ENCODE results near the gene TUBB3. TPM values are rescaled to one million over a fixed set of nuclear protein-coding genes. Genes with fewer than 3 reads are reported as not detected.
"Not testable (repeated sequence)": the region's sequence is repeated elsewhere in the genome, so short reads cannot be mapped to it uniquely, and the experiment has no call there.

Gene TUBB3
- polyA plus RNA-seq (2012; ENCODE audit: insufficient read depth, insufficient read length): 21.3 TPM

DNA sequence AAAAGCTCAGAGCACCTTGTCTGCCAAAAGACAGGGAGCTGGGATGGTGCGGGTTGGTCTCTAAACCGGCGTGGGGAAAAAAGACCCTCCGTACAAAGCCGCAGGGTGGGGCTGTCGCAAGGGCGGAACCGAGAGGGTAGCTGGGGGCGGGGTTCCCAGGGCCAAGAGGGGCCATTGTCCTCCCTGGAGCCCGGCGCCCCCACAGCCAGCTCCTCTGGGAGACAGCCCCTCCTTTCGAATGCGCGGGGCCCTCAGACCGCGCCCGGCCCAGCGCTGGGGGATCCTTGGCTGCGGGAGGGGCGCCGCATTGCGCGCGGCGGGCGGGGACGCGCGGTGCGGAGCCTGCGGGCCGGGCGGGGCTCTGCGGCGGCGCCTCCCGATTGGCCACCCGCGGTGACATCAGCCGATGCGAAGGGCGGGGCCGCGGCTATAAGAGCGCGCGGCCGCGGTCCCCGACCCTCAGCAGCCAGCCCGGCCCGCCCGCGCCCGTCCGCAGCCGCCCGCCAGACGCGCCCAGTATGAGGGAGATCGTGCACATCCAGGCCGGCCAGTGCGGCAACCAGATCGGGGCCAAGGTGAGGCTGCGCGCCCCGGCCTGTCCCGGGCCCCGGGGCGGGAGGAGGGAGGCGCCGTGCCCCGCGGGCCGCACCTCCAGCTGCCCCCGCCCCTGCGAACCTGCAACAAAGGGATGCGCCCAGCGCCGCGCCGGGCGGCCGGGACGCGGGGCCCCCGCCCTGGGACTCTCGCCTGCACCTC is at the start of gene TUBB3:
TSS of gene TUBB3 (plus strand) at position 459 of the 756 bp plus-strand sequence. CDS start at position 519, 60 bp downstream.
- H3K4me3 ChIP-seq (ENCODE audit: low read length): peak within 1 kb of the TSS; percentile 65
- peak; percentile 33 for DNase-seq (ENCODE audit: low read depth, low spot score)

DNA sequence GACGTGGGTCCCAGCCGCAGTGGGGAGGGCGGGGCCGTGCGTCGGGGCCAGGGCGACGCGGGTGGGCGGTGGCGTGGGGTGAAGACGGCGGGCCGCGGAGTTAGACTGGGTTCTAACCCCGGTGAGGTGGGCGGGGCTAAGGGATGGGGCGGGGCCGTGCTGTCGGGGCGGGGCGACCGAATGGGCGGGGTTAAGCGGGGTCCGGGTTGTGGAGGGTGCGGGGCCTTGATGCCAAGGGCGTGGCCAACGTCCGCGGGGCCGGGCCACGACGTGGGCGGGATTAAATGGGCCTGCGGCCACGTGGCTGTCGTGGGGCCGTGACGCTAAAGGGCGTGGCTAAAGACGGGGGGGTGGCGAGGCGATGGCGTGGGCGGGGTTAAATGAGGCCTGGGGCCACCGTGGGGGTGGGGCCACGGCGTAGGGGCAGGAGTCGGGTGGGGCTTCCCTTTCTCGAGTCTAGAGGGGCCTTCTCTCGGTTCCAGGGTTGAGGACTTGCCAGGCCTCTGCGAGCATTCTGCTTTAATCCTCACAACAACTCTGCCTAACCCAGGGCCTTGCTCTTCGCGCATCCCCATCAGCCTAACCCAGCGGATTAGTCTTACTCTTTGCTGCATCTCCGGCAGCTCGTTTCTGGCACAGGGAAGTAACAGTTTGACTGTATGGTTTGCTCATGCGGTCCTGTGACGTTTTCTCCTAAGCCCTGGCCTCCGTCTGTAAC is 49.0 kb upstream of the TUBB3 start:
- DNase-seq (ENCODE audit: low read depth, low spot score): peak; percentile 88
- peak overlapping the region; percentile 74 for H3K4me3 ChIP-seq (ENCODE audit: low read length)

DNA sequence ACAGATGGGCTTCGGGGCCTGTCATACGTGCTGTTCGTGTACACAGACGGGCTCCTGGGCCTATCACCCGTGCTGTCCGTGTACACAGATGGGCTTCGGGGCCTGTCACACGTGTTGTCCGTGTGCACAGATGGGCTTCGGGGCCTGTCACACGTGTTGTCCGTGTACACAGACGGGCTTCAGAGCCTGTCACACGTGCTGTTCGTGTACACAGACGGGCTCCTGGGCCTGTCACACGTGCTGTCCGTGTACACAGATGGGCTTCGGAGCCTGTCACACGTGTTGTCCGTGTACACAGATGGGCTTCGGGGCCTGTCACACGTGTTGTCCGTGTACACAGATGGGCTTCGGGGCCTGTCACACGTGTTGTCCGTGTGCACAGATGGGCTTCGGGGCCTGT is 44.0 kb upstream of the TUBB3 start:
- not testable (repeated sequence) for H3K4me3 ChIP-seq (ENCODE audit: low read length); DNase-seq (ENCODE audit: low read depth, low spot score)

DNA sequence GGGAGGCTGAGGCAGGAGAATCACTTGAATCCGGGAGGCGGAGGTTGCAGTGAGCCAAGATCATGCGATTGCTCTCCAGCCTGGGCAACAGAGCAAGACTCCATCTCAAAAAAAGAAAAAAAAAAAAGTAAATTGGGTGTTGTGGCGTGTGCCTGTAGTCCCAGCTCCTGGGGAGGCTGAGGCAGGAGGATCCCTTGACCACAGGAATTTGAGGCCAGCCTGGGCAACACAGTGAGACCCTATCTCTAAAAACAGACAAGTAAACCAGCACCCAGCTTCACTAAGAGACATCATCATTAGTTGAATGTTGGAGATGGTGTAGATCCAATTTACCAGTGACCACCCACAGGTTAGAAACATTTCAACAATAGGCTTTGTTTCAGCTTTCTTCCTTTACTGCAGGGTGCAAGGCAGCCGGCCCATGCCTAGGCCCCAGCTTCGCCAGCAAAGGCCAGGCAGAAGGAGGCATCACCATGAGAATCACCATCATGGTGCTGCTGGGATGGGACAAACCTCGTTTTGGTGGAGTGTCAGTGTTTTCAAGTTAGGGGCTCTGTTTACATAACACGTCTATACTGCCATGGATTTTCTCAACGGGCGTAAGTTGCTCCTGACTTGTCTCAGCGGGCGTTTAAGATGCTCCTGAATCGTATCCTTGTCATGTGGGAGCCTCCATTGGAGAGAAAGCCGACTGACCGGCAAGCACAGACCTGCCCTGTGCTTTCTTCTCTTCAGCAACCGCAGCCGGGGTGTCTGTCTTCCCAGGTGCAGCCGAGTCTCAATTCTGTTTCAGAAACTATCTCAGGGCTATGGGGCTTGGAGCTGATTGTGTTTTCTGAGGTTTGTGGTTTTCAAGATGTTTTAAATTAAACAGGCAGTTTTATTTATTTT is 42.4 kb upstream of the TUBB3 start:
- H3K4me3 ChIP-seq (ENCODE audit: low read length): no peak overlapping the region
- peak; percentile 39 for DNase-seq (ENCODE audit: low read depth, low spot score)

GRCh38 chr16:89881368-89881730 is 41.8 kb upstream of the TUBB3 start:
- no peak overlapping the region for H3K4me3 ChIP-seq (ENCODE audit: low read length)
- DNase-seq (ENCODE audit: low read depth, low spot score): no peak

GRCh38 chr16:89883346-89884040 is 39.6 kb upstream of the TUBB3 start:
- H3K4me3 ChIP-seq (ENCODE audit: low read length): no peak overlapping the region
- no peak for DNase-seq (ENCODE audit: low read depth, low spot score)

DNA sequence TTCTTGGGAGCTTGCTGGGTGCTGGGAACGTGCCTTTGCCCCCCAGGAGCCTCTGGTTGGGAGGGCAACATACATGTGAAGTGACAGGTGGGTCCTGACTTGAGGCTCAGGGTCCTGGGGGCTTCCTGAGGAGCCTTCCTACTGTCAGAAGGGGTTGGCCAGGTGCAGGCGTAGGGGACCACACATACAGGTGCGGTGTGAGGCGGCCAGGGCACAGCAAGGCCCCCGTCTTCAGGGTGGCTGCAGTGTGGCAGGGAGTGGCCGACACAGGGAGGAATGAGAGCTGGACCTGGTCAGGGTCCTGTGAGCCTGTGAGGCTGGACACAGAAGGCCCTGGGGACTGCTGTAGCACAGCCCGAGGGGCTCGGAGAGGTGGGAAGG is 39.1 kb upstream of the TUBB3 start:
- no peak overlapping the region for H3K4me3 ChIP-seq (ENCODE audit: low read length)
- no peak for DNase-seq (ENCODE audit: low read depth, low spot score)

DNA sequence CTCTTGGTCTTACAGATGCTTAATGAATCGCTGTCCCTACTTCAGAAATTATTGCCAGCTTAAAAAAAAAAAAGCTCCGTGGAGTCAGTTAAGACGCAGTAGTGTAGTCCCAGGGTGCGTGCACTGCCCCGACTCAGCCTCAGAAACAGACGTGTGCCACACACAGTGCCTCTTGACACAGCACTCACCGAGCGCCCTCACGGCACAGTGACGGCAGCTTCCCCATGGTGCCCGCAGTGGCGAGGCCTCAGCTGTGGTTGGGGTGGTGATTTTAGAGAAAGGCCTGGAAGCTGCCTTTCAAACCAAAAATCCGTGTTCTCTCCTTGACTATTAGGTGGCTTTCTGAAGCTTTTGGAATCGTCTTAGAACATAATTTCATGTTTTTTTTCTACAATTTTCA is 35.9 kb upstream of the TUBB3 start:
- no peak overlapping the region for H3K4me3 ChIP-seq (ENCODE audit: low read length)
- DNase-seq (ENCODE audit: low read depth, low spot score): no peak

GRCh38 chr16:89890200-89890599 is 32.9 kb upstream of the TUBB3 start:
- DNase-seq (ENCODE audit: low read depth, low spot score): no peak
- H3K4me3 ChIP-seq (ENCODE audit: low read length): no peak overlapping the region

- DNase-seq (ENCODE audit: low read depth, low spot score): no peak
- no peak overlapping the region for H3K4me3 ChIP-seq (ENCODE audit: low read length)
These were observed 32.1 kb upstream of the TUBB3 start for GRCh38 chr16:89890886-89891657.

GRCh38 chr16:89892055-89892630 is 31.0 kb upstream of the TUBB3 start:
- no peak for DNase-seq (ENCODE audit: low read depth, low spot score)
- no peak overlapping the region for H3K4me3 ChIP-seq (ENCODE audit: low read length)

DNA sequence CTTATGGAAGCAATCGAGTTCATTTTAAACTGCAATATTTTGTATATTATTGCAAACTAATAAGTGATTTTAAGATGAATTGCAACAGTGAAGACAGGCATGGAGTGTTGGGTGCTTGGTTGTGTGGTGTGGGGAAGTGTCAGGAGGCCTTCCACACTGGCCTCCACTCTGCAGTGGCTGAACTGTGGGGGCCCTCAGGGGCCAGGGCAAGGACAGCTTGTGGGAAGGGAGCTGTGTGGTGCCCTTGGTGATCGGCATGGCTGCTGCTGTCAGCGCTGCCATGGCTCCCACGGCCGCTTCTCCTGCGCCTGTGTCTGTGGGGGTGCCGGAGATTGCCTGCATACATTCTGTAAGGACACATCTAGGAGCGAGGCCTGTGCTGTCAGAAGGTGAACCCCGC is 30.5 kb upstream of the TUBB3 start:
- H3K4me3 ChIP-seq (ENCODE audit: low read length): no peak overlapping the region
- no peak for DNase-seq (ENCODE audit: low read depth, low spot score)

GRCh38 chr16:89893642-89894548 is 29.2 kb upstream of the TUBB3 start:
- DNase-seq (ENCODE audit: low read depth, low spot score): no peak
- H3K4me3 ChIP-seq (ENCODE audit: low read length): no peak overlapping the region

- H3K4me3 ChIP-seq (ENCODE audit: low read length): no peak overlapping the region
- DNase-seq (ENCODE audit: low read depth, low spot score): no peak
These were observed 27.5 kb upstream of the TUBB3 start for GRCh38 chr16:89895482-89896250.

- no peak for DNase-seq (ENCODE audit: low read depth, low spot score)
These were observed 25.9 kb upstream of the TUBB3 start for GRCh38 chr16:89897204-89897603.

DNA sequence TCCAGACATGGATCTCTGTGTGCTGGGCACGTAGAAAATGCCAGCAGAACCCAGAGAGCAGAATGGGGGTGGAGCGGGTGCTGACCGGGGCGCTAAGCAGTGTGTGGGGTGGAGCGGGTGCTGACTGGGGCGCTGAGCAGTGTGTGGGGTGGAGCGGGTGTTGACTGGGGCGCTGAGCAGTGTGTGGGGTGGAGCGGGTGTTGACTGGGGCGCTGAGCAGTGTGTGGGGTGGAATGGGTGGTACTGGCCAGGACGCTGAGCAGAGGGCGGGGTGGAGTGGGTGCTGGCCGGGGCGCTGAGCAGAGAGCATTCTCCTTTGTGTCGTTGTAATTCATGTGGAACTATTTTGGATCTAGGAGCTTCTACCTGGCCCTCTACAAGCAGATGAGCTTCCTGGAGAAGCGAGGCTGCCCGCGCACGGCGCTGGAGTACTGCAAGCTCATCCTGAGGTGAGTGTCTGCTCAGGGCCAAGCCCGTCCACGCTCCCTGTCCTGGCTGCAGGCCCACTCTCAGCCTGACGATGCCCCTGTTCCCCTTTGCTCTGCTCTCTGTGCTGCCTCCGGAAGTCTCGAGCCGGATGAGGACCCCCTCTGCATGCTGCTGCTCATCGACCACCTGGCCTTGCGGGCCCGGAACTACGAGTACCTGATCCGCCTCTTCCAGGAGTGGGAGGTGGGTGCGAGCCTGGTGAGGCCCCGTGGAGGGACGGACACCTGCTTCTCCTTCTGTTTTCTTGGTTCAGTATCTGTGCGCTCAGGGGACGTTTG is 24.8 kb upstream of the TUBB3 start:
- DNase-seq (ENCODE audit: low read depth, low spot score): no peak
- no peak overlapping the region for H3K4me3 ChIP-seq (ENCODE audit: low read length)

More at GRCh38 chr16:89897204-89897603, 25.9 kb upstream of the TUBB3 start:
- H3K4me3 ChIP-seq (ENCODE audit: low read length): no peak overlapping the region
